T1000 (cell line): Measurements from ENCODE around the gene SPTA1.
"Not testable (repeated sequence)": the region's sequence is repeated elsewhere in the genome, so short reads cannot be mapped to it uniquely, and the experiment has no call there.

Source experiments
- DNase-seq: peaks from one replicate; lab custom pipeline; 2025; ENCODE audit warnings: mixed read lengths; lab: John Stamatoyannopoulos, UW

The SPTA1 gene

GRCh38 chr1:158686111-158687009 lies at the start of gene SPTA1:
TSS of gene SPTA1 (minus strand) at chr1:158686715. CDS start at chr1:158686517, 198 bp downstream.
- DNase-seq: no peak

GRCh38 chr1:158735848-158736247 lies 49.3 kb upstream of the SPTA1 start:
- no peak for DNase-seq

- DNase-seq: no peak
These were observed 46.0 kb upstream of the SPTA1 start for GRCh38 chr1:158732524-158732923.

- no peak for DNase-seq
These were observed 45.2 kb upstream of the SPTA1 start for GRCh38 chr1:158731707-158732106.

- DNase-seq: no peak
These were observed 43.9 kb upstream of the SPTA1 start for GRCh38 chr1:158730453-158730852.

- no peak for DNase-seq
These were observed 42.2 kb upstream of the SPTA1 start for GRCh38 chr1:158728510-158729225.

GRCh38 chr1:158724442-158724841 lies 37.9 kb upstream of the SPTA1 start:
- no peak for DNase-seq

GRCh38 chr1:158720620-158721019 lies 34.1 kb upstream of the SPTA1 start, which contains the start of gene OR6K3:
TSS of gene OR6K3 (minus strand) at chr1:158720720. CDS start at chr1:158718115, 2,605 bp downstream.
- DNase-seq: no peak

- DNase-seq: no peak
These were observed 33.1 kb upstream of the SPTA1 start for GRCh38 chr1:158719664-158720063.

GRCh38 chr1:158717344-158717743 lies 30.8 kb upstream of the SPTA1 start:
- no peak for DNase-seq

GRCh38 chr1:158716335-158716734 lies 29.8 kb upstream of the SPTA1 start:
- DNase-seq: no peak

- no peak for DNase-seq
These were observed 28.2 kb upstream of the SPTA1 start for GRCh38 chr1:158714754-158715153.

GRCh38 chr1:158711098-158711497 lies 24.6 kb upstream of the SPTA1 start:
- DNase-seq: no peak

GRCh38 chr1:158706096-158706495 lies 19.6 kb upstream of the SPTA1 start:
- no peak for DNase-seq

- no peak for DNase-seq
These were observed 14.0 kb upstream of the SPTA1 start, which contains the start of gene OR6K2 for GRCh38 chr1:158700552-158700951. TSS of gene OR6K2 (minus strand) at chr1:158700652. CDS start at chr1:158700652, 0 bp downstream.

- DNase-seq: no peak
These were observed 8.1 kb upstream of the SPTA1 start for GRCh38 chr1:158694596-158694995.

- no peak for DNase-seq
These were observed 5.8 kb upstream of the SPTA1 start for GRCh38 chr1:158692356-158692755.

- DNase-seq: no peak
These were observed 5.4 kb upstream of the SPTA1 start for GRCh38 chr1:158691907-158692306.

- DNase-seq: not testable (repeated sequence)
These were observed 4.6 kb upstream of the SPTA1 start for GRCh38 chr1:158691149-158691548.

- DNase-seq: no peak
These were observed 3.4 kb upstream of the SPTA1 start for GRCh38 chr1:158689875-158690274.

GRCh38 chr1:158689110-158689509 lies 2.6 kb upstream of the SPTA1 start:
- no peak for DNase-seq

- not testable (repeated sequence) for DNase-seq
These were observed 1.8 kb upstream of the SPTA1 start for GRCh38 chr1:158688343-158688742.

GRCh38 chr1:158687037-158687436 lies 522 bp upstream of the SPTA1 start:
- no peak for DNase-seq
